H1 (cell line): ENCODE measurements around the gene PPP4R4.

Experiments
- CEBPB ChIP-seq: IDR thresholded peaks from 2 replicates; pipeline ENCODE4 v1.6.1; 2012; ENCODE audit warnings: low read depth, low read length
- EP300 ChIP-seq, 2 experiments: IDR thresholded peaks; 1 replicate in 1 of 2; 2 replicates in 1 of 2; pipeline ENCODE4 v1.6.1; 2011 to 2012; ENCODE audit warnings: low read depth in 2 of 2, low read length in 2 of 2, mild to moderate bottlenecking in 2 of 2, borderline replicate concordance in 1 of 2, inconsistent platforms in 1 of 2, moderate library complexity in 1 of 2
- EZH2 ChIP-seq: fragments of 200-600 bp; sonication (generic); IDR thresholded peaks from 2 replicates; pipeline ENCODE4 v1.7.1; 2012; ENCODE audit warnings: low read depth, mild to moderate bottlenecking, moderate library complexity, low read length, inconsistent platforms; ENCODE audit not compliant: severe bottlenecking
- MAFK ChIP-seq: IDR thresholded peaks from 2 replicates; pipeline ENCODE4 v1.6.1; 2012; ENCODE audit warnings: low read depth, mild to moderate bottlenecking, improper control_type of control experiment, low read length
- POLR2A ChIP-seq, 2 experiments: IDR thresholded peaks; 1 replicate in 1 of 2; 2 replicates in 1 of 2; pipeline ENCODE4 v1.6.1; 2011; ENCODE audit warnings: low read depth in 2 of 2, low read length in 2 of 2, mild to moderate bottlenecking in 2 of 2; ENCODE audit errors: control extremely low read depth in 1 of 2
- POLR2AphosphoS5 ChIP-seq: IDR thresholded peaks from 2 replicates; pipeline ENCODE4 v1.6.1; 2011; ENCODE audit warnings: low read depth, low read length
- RAD21 ChIP-seq, 2 experiments: IDR thresholded peaks in 1 of 2; conservative IDR thresholded peaks in 1 of 2; 2 replicates each; pipeline ENCODE4 v1.6.1; 2011; ENCODE audit warnings: low read depth in 2 of 2, low read length in 2 of 2, improper control_type of control experiment in 1 of 2, inconsistent platforms in 1 of 2, mild to moderate bottlenecking in 1 of 2, moderate library complexity in 1 of 2
- RFX5 ChIP-seq: IDR thresholded peaks from 2 replicates; pipeline ENCODE4 v1.6.1; 2011; ENCODE audit warnings: low read depth, low read length, improper control_type of control experiment, borderline replicate concordance
- SUZ12 ChIP-seq: fragments of 200-600 bp; sonication (generic); IDR thresholded peaks from 2 replicates; pipeline ENCODE4 v1.6.1; 2012; ENCODE audit warnings: mild to moderate bottlenecking, inconsistent platforms, low read length, moderate library complexity, mixed read lengths
- TEAD4 ChIP-seq: IDR thresholded peaks from 2 replicates; pipeline ENCODE4 v1.6.1; 2012; ENCODE audit warnings: low read depth, low read length, inconsistent platforms, mixed read lengths
- TF ChIP-seq, protein P1 (sequence below), 3 experiments: IDR thresholded peaks; 1 replicate in 2 of 3; 2 replicates in 1 of 3; pipeline versions ENCODE4 v1.5.1 to v1.6.1; 2011; ENCODE audit warnings: low read length in 3 of 3, mild to moderate bottlenecking in 3 of 3, inconsistent platforms in 2 of 3, low read depth in 1 of 3, moderate library complexity in 1 of 3; ENCODE audit not compliant: insufficient read depth in 1 of 3; ENCODE audit errors: control extremely low read depth in 1 of 3

DNA sequence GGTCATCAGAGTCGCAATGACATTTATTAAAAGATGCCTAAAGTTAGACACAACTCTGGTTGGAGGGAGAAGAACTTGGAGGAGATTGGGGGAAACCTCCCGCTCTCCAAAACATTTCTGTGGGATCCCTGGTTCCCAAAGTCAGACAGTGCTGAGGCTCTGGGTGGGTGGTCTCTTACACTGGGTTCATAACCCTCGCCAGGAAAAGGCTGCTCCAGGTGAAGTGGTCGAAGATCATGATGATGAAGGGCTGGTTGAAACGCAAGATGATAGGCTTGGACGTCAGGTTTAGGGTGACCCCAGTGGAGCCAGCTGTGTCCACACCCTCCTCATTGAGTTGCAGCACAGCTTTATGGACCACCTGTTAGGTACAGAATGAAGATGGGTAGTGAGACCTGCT is 130.1 kb downstream of the PPP4R4 start:
- TF ChIP-seq POLR2A (IDR thresholded peaks at IDR 0.05; ENCODE audit: control extremely low read depth in 1 of 2, low read depth in 2 of 2, low read length in 2 of 2), result no peak
- TF ChIP-seq, protein P1, sequence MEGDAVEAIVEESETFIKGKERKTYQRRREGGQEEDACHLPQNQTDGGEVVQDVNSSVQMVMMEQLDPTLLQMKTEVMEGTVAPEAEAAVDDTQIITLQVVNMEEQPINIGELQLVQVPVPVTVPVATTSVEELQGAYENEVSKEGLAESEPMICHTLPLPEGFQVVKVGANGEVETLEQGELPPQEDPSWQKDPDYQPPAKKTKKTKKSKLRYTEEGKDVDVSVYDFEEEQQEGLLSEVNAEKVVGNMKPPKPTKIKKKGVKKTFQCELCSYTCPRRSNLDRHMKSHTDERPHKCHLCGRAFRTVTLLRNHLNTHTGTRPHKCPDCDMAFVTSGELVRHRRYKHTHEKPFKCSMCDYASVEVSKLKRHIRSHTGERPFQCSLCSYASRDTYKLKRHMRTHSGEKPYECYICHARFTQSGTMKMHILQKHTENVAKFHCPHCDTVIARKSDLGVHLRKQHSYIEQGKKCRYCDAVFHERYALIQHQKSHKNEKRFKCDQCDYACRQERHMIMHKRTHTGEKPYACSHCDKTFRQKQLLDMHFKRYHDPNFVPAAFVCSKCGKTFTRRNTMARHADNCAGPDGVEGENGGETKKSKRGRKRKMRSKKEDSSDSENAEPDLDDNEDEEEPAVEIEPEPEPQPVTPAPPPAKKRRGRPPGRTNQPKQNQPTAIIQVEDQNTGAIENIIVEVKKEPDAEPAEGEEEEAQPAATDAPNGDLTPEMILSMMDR (IDR thresholded peaks at IDR 0.05; ENCODE audit: control extremely low read depth in 1 of 3, insufficient read depth in 1 of 3, low read depth in 1 of 3, low read length in 3 of 3), result no peak
- TF ChIP-seq POLR2AphosphoS5, result no peak
- TF ChIP-seq EZH2, result no peak
- no peak for TF ChIP-seq RFX5
- TF ChIP-seq CEBPB, result no peak
- no peak for TF ChIP-seq MAFK
- TF ChIP-seq RAD21 (IDR thresholded peaks at IDR 0.05 in 1 of 2, conservative IDR thresholded peaks at IDR 0.05 in 1 of 2; ENCODE audit: low read depth in 2 of 2, low read length in 2 of 2), result no peak
- no peak for TF ChIP-seq TEAD4
- TF ChIP-seq EP300 (IDR thresholded peaks at IDR 0.05; ENCODE audit: borderline replicate concordance in 1 of 2, low read depth in 2 of 2, low read length in 2 of 2), result no peak
- no peak for TF ChIP-seq SUZ12
